A549 (cell line): Measurements from ENCODE around the gene ORM1. TPM values are rescaled to one million over a fixed set of nuclear protein-coding genes. Genes with fewer than 3 reads are reported as not detected.

Experiments used
- ATAC-seq, 2 experiments: fragments of 200-7000 bp in 1 of 2; fragments of >200 bp in 1 of 2; cut with Nextera tagmentation in 1 of 2; cut with Tn5 transposase in 1 of 2; 3 replicates each; pipeline versions ENCODE4 v1.8.0 to v1.9.1; 2018 to 2020; ENCODE audit warnings: mild to moderate bottlenecking in 1 of 2, moderate library complexity in 1 of 2
- CTCF ChIA-PET: fragments of 300-600 bp; sonication (Branson Sonifier 250); formaldehyde crosslinking; extraction: SDS; loops from one replicate; lab custom pipeline; 2021; ENCODE audit warnings: antibody characterized with exemption, inconsistent platforms; lab: Yijun Ruan, JAX
- POLR2A ChIA-PET: fragments of 350-600 bp; formaldehyde crosslinking; extraction: SDS; loops from one replicate; lab custom pipeline; 2021; ENCODE audit warnings: antibody characterized with exemption, inconsistent platforms; lab: Yijun Ruan, JAX
- DNase-seq, 2 experiments: peaks; one replicate each; pipeline versions ENCODE4 v3.0.0 to v3.0.0-alpha.2; 2011 to 2016; ENCODE audit warnings: low read depth in 1 of 2, low spot score in 1 of 2
- FAIRE-seq: peaks from 2 replicates; lab custom pipeline; 2011; peaks lifted over from hg19 to GRCh38; lab: Jason Lieb, UNC
- H3K27ac ChIP-seq, 2 experiments: fragments of >200 bp; sonication (Bioruptor Twin); formaldehyde crosslinking; 3 replicates each; pipeline ENCODE4 v1.5.1; 2016 to 2017
- H3K4me1 ChIP-seq: fragments of >200 bp; sonication (Bioruptor Twin); formaldehyde crosslinking; 3 replicates; pipeline ENCODE4 v1.6.1; 2016
- H3K4me2 ChIP-seq: fragments of >200 bp; sonication (Bioruptor Twin); formaldehyde crosslinking; 3 replicates; pipeline ENCODE4 v1.6.1; 2016
- H3K4me3 ChIP-seq: fragments of >200 bp; sonication (Bioruptor Twin); formaldehyde crosslinking; 3 replicates; pipeline ENCODE4 v1.5.1; 2016
- H3K9me3 ChIP-seq: fragments of >200 bp; sonication (Bioruptor Twin); formaldehyde crosslinking; 3 replicates; pipeline ENCODE4 v1.6.1; 2016
- BCL3 ChIP-seq: fragments of >200 bp; sonication (Bioruptor Twin); formaldehyde crosslinking; IDR thresholded peaks from 3 replicates; pipeline ENCODE4 v1.6.1; 2016
- CEBPB ChIP-seq, 2 experiments: fragments of >200 bp in 1 of 2; sonication (Bioruptor Twin) in 1 of 2; formaldehyde crosslinking in 1 of 2; IDR thresholded peaks; 2 replicates each; pipeline ENCODE4 v1.6.1; 2012 to 2016
- CTCF ChIP-seq: fragments of >200 bp; sonication (Bioruptor Twin); formaldehyde crosslinking; IDR thresholded peaks from 3 replicates; pipeline ENCODE4 v1.5.1; 2016
- EHF ChIP-seq: fragments of 250-450 bp; sonication (Bioruptor Pico); IDR thresholded peaks from 2 replicates; pipeline ENCODE4 v1.5.0; 2020; ENCODE audit warnings: mild to moderate bottlenecking
- EHMT2 ChIP-seq: fragments of 200-600 bp; sonication (generic); IDR thresholded peaks from 2 replicates; pipeline ENCODE4 v1.6.1; 2016; ENCODE audit warnings: antibody characterized with exemption, low read depth, mild to moderate bottlenecking, moderate library complexity
- ELK1 ChIP-seq: fragments of 150-350 bp; IDR thresholded peaks from 2 replicates; pipeline ENCODE4 v1.6.1; 2014; ENCODE audit warnings: low read depth, mild to moderate bottlenecking, low read length
- EP300 ChIP-seq, 2 experiments: fragments of >200 bp; sonication (Bioruptor Twin); formaldehyde crosslinking; IDR thresholded peaks; 2 replicates in 1 of 2; 3 replicates in 1 of 2; pipeline ENCODE4 v1.6.1; 2016 to 2017
- ESRRA ChIP-seq: fragments of 150-350 bp; IDR thresholded peaks from 2 replicates; pipeline ENCODE4 v1.6.1; 2014; ENCODE audit warnings: mild to moderate bottlenecking, low read length, borderline replicate concordance
- FOSB ChIP-seq: fragments of 250-450 bp; sonication (Bioruptor Pico); IDR thresholded peaks from 2 replicates; pipeline ENCODE4 v1.5.0; 2020; ENCODE audit warnings: mild to moderate bottlenecking, moderate library complexity
- HES2 ChIP-seq: fragments of >200 bp; sonication (Bioruptor Twin); formaldehyde crosslinking; IDR thresholded peaks from 2 replicates; pipeline ENCODE4 v1.6.1; 2016
- HOXB13 ChIP-seq: fragments of 250-450 bp; sonication (Bioruptor Pico); IDR thresholded peaks from 2 replicates; pipeline ENCODE4 v1.5.0; 2020; ENCODE audit warnings: low read depth, mild to moderate bottlenecking, moderate library complexity
- HOXB5 ChIP-seq: fragments of 250-450 bp; sonication (Bioruptor Pico); IDR thresholded peaks from 2 replicates; pipeline ENCODE4 v1.5.0; 2020; ENCODE audit warnings: mild to moderate bottlenecking, moderate library complexity
- JUN ChIP-seq, 2 experiments: fragments of >200 bp; sonication (Bioruptor Twin); formaldehyde crosslinking; IDR thresholded peaks; 2 replicates in 1 of 2; 3 replicates in 1 of 2; pipeline ENCODE4 v1.6.1; 2016 to 2017
- MAFK ChIP-seq: fragments of 450-650 bp; IDR thresholded peaks from 2 replicates; pipeline ENCODE4 v1.6.1; 2014; ENCODE audit not compliant: partially characterized antibody
- PBX3 ChIP-seq: IDR thresholded peaks from 2 replicates; pipeline ENCODE4 v1.6.1; 2012
- POLR2AphosphoS2 ChIP-seq: conservative IDR thresholded peaks from 2 replicates; pipeline ENCODE4 v1.6.1; 2012; ENCODE audit warnings: low read length, improper control_type of control experiment, inconsistent platforms
- RARB ChIP-seq: fragments of 250-450 bp; sonication (Bioruptor Pico); IDR thresholded peaks from 2 replicates; pipeline ENCODE4 v1.8.0; 2021; ENCODE audit warnings: mild to moderate bottlenecking, moderate library complexity
- RNF2 ChIP-seq: fragments of 200-600 bp; sonication (generic); IDR thresholded peaks from 2 replicates; pipeline ENCODE4 v1.6.1; 2016; ENCODE audit warnings: low read depth, mild to moderate bottlenecking, antibody characterized with exemption, moderate library complexity, borderline replicate concordance
- ZSCAN20 ChIP-seq: fragments of 250-450 bp; sonication (Bioruptor Pico); IDR thresholded peaks from 2 replicates; pipeline ENCODE4 v1.8.0; 2022; ENCODE audit warnings: mild to moderate bottlenecking, moderate library complexity
- WGBS: methylation state at CpG from one replicate; pipeline ENCODE4 v1.1.6; 2017; ENCODE audit errors: missing lambda C conversion rate; 5-methylcytosine and 5-hydroxymethylcytosine counted together
- polyA plus RNA-seq, 4 experiments: library from polyadenylated mRNA; depleted of rRNA in 3 of 4; stranded (reverse); fragments of >200 nt; fragmentation: RNase III in 1 of 4; extraction: RNeasy Plus Mini Kit Qiagen cat#74134 plus additional on column Dnase treatment in 1 of 4; gene quantifications; 2 replicates in 3 of 4; 3 replicates in 1 of 4; pipeline ENCODE4 v1.2.3, GENCODE V29; 2011 to 2017

ORM1 gene
- polyA plus RNA-seq, 2 of the 4 experiments (the other 2 are of a cell fraction): 0.12 to 0.19 TPM

- Histone ChIP-seq H3K4me1 (no peaks in the 10 kb centered on the region), H3K9me3 (no peaks in the 10 kb centered on the region), H3K4me2 (no peak overlapping the region), H3K4me3 (no peak overlapping the region), H3K27ac (no peak overlapping the region)
- 95% methylated on average over 28 of the region's 28 CpGs for WGBS
- ATAC-seq: no peak
- no peak for DNase-seq
- TF ChIP-seq RARB (no peak), ZSCAN20 (CRISPR knock-in tag) (no peak), MAFK (peak; percentile 63)
- ChIA-PET POLR2A (no interaction called here), CTCF (interaction anchor here (2.3 kb wide), 1 partner anchor 230 kb away, joined by 10 read pairs; no protein-coding TSS in a partner anchor)
- no peak for FAIRE-seq
These were observed 11.1 kb upstream of the ORM1 start for GRCh38 chr9:114311571-114312512.

- no peaks in the 10 kb centered on the region for H3K9me3 ChIP-seq
- no peak overlapping the region for H3K4me2 ChIP-seq
- H3K27ac ChIP-seq: no peak overlapping the region
- 88% methylated on average over 8 of the region's 8 CpGs for WGBS
- CTCF ChIA-PET: interaction anchor here (0.5 kb wide), 1 partner anchor 1620 kb away, joined by 3 read pairs; no protein-coding TSS in a partner anchor
- H3K4me3 ChIP-seq: no peak overlapping the region
- TF ChIP-seq FOSB (CRISPR knock-in tag) (no peak), ESRRA (no peak), RNF2 (no peak), HOXB5 (CRISPR knock-in tag) (no peak), ELK1 (no peak), HES2 (no peak)
- TF ChIP-seq, all 56 proteins: peak for 0
- no peaks in the 10 kb centered on the region; the same call in 2 of the 3 replicates for H3K4me1 ChIP-seq
- no peak for FAIRE-seq
- POLR2A ChIA-PET: no interaction called here
- no peak for DNase-seq
- no peak for ATAC-seq
These were observed 10.4 kb upstream of the ORM1 start for GRCh38 chr9:114312513-114312875.

- Histone ChIP-seq H3K4me2 (no peak overlapping the region), H3K27ac (no peak overlapping the region), H3K9me3 (no peaks in the 10 kb centered on the region), H3K4me1 (peaks cover 7% of the 10 kb centered on the region; the same call in 2 of the 3 replicates), H3K4me3 (no peak overlapping the region)
- no peak for TF ChIP-seq HOXB13
- TF ChIP-seq PBX3: no peak
- TF ChIP-seq EHF (CRISPR knock-in tag): no peak
- no peak for TF ChIP-seq EP300 (IDR thresholded peaks at IDR 0.05)
- no peak for TF ChIP-seq CEBPB (IDR thresholded peaks at IDR 0.05)
- TF ChIP-seq BCL3: no peak
- no peak for TF ChIP-seq CTCF
- no peak for TF ChIP-seq JUN (IDR thresholded peaks at IDR 0.05)
- TF ChIP-seq POLR2AphosphoS2: no peak
- no peak for TF ChIP-seq EHMT2
- TF ChIP-seq HES2: no peak
- 86% methylated on average over 8 of the region's 8 CpGs for WGBS
- FAIRE-seq (no peak), ATAC-seq (no peak), DNase-seq (no peak)
- CTCF ChIA-PET: interaction anchor here (1.1 to 3.0 kb wide), 7 partner anchors 9 to 631 kb away, joined by 4 to 17 read pairs (median 5); no protein-coding TSS in a partner anchor
- POLR2A ChIA-PET: no interaction called here
These were observed 9.7 kb upstream of the ORM1 start for GRCh38 chr9:114313186-114313585.
